Right renal cortex interstitium (tissue), 3 donors: ENCODE measurements around the gene RNF41. TPM values are rescaled to one million over a fixed set of nuclear protein-coding genes. Genes with fewer than 3 reads are reported as not detected.

Source experiments
- DNase-seq, 3 donors: peaks; one replicate each; pipeline ENCODE4 v3.0.0-alpha.2; 2013; ENCODE audit warnings: low read depth in 3 of 3, low spot score in 2 of 3
- polyA plus RNA-seq, 3 donors: library from polyadenylated mRNA; unstranded; fragments of 120-200 nt; gene quantifications; one replicate each; pipeline ENCODE4 v1.2.1, GENCODE V29; 2013; ENCODE audit not compliant: insufficient read length in 3 of 3

The RNF41 gene
- polyA plus RNA-seq, 3 donors, result 44.8 to 48.4 (median 46.7) TPM

GRCh38 chr12:56155256-56155845 is 66.4 kb downstream of the RNF41 start:
- no peak for DNase-seq

GRCh38 chr12:56154818-56155217 is 66.9 kb downstream of the RNF41 start:
- DNase-seq, result no peak

GRCh38 chr12:56154246-56154771 is 67.4 kb downstream of the RNF41 start:
- no peak for DNase-seq

GRCh38 chr12:56153678-56154065 is 68.0 kb downstream of the RNF41 start:
- DNase-seq, result no peak

GRCh38 chr12:56152756-56153677 is 68.7 kb downstream of the RNF41 start:
- no peak for DNase-seq

Other genes starting within 250 kb of the RNF41 start
- gene RAB5B, start 247.8 kb downstream of the RNF41 start, polyA plus RNA-seq, result 100 to 1,000 TPM; 160 to 162 (median 161) TPM
- 10 to 100 TPM; 47.0 to 48.1 (median 47.4) TPM for gene SUOX, start 224.6 kb downstream of the RNF41 start, polyA plus RNA-seq
- gene IKZF4, start 200.9 kb downstream of the RNF41 start, polyA plus RNA-seq, result 10 to 100 TPM; 15.0 to 15.7 (median 15.1) TPM
- 100 to 1,000 TPM; 127 to 550 (median 327) TPM for gene RPS26, start 180.0 kb downstream of the RNF41 start, polyA plus RNA-seq
- 10 to 100 TPM; 72.3 to 90.7 (median 82.9) TPM for gene ERBB3, start 141.8 kb downstream of the RNF41 start, polyA plus RNA-seq
- gene PA2G4, start 117.4 kb downstream of the RNF41 start, polyA plus RNA-seq, result 100 to 1,000 TPM; 171 to 177 (median 175) TPM
- gene RPL41, start 105.3 kb downstream of the RNF41 start, polyA plus RNA-seq, result 1,000 to 10,000 TPM; 5,478 to 6,026 (median 6,015) TPM
- 1 to 10 TPM; 5.8 to 6.3 (median 6.1) TPM for gene ZC3H10, start 103.7 kb downstream of the RNF41 start, polyA plus RNA-seq
- gene ESYT1, start 93.7 kb downstream of the RNF41 start, polyA plus RNA-seq, result 10 to 100 TPM; 75.1 to 82.9 (median 77.6) TPM
- 100 to 1,000 TPM; 176 to 177 (median 176) TPM for gene MYL6B, start 69.3 kb downstream of the RNF41 start, polyA plus RNA-seq
- gene MYL6, start 63.6 kb downstream of the RNF41 start, polyA plus RNA-seq, result 1,000 to 10,000 TPM; 2,228 to 2,441 (median 2,313) TPM
- 100 to 1,000 TPM; 112 to 131 (median 118) TPM for gene SMARCC2, start 32.4 kb downstream of the RNF41 start, polyA plus RNA-seq
- gene NABP2, start 2.4 kb upstream of the RNF41 start, polyA plus RNA-seq, result 10 to 100 TPM; 26.1 to 31.5 (median 29.5) TPM
- 10 to 100 TPM; 36.0 to 50.3 (median 49.2) TPM for gene SLC39A5, start 8.1 kb upstream of the RNF41 start, polyA plus RNA-seq
- 10 to 100 TPM; 24.9 to 27.2 (median 25.2) TPM for gene ANKRD52, start 36.5 kb upstream of the RNF41 start, polyA plus RNA-seq
- 10 to 100 TPM; 16.6 to 19.6 (median 16.8) TPM for gene COQ10A, start 45.0 kb upstream of the RNF41 start, polyA plus RNA-seq
- gene CS, start 78.4 kb upstream of the RNF41 start, polyA plus RNA-seq, result 100 to 1,000 TPM; 216 to 220 (median 217) TPM
- 100 to 1,000 TPM; 155 to 171 (median 163) TPM for gene CNPY2, start 94.1 kb upstream of the RNF41 start, polyA plus RNA-seq
- 10 to 100 TPM; 73.1 to 89.8 (median 75.8) TPM for gene PAN2, start 112.1 kb upstream of the RNF41 start, polyA plus RNA-seq
- under 1 TPM; 0.58 to 0.82 (median 0.65) TPM for gene IL23A, start 117.0 kb upstream of the RNF41 start, polyA plus RNA-seq
- 10 to 100 TPM; 78.6 to 87.0 (median 85.2) TPM for gene STAT2, start 138.2 kb upstream of the RNF41 start, polyA plus RNA-seq
- gene APOF, start 140.9 kb upstream of the RNF41 start, polyA plus RNA-seq, result under 1 TPM in 1 of 3 donors, not detected in 2; 0.11 TPM
- gene TIMELESS, start 227.5 kb upstream of the RNF41 start, polyA plus RNA-seq, result 10 to 100 TPM; 34.8 to 38.2 (median 35.2) TPM
- under 1 TPM in 1 of 3 donors, not detected in 2; 0.18 TPM for gene MIP, start 232.7 kb upstream of the RNF41 start, polyA plus RNA-seq
- gene SPRYD4, start 246.7 kb upstream of the RNF41 start, polyA plus RNA-seq, result 1 to 10 TPM; 3.9 to 4.2 (median 4.1) TPM